Lung (tissue), 12 donors: Measurements from ENCODE around the gene MUC5AC. TPM values are rescaled to one million over a fixed set of nuclear protein-coding genes. Genes with fewer than 3 reads are reported as not detected.

Experiments used
- ATAC-seq: fragments of 200-7000 bp; cut with Tn5 transposase; one replicate; pipeline ENCODE4 v1.9.1; 2020; ENCODE audit warnings: moderate number of reproducible peaks; ENCODE audit not compliant: insufficient read depth, low FRiP score
- DNase-seq, 3 donors: peaks; one replicate each; pipeline ENCODE4 v3.0.0-alpha.2; 2013 to 2017
- H3K27ac ChIP-seq, 2 donors: one replicate each; pipeline ENCODE4 v1.5.1; 2013; ENCODE audit warnings: mild to moderate bottlenecking in 2 of 2, moderate library complexity in 2 of 2, control low read depth in 1 of 2, inconsistent platforms in 1 of 2, low read depth in 1 of 2, low read length in 1 of 2
- H3K27me3 ChIP-seq, 3 donors: one replicate each; pipeline ENCODE4 v1.5.1; 2013; ENCODE audit warnings: low read length in 2 of 3; ENCODE audit not compliant: control insufficient read depth in 3 of 3, insufficient read depth in 3 of 3
- H3K36me3 ChIP-seq, 4 donors: one replicate each; pipeline ENCODE4 v1.5.1; 2013; ENCODE audit warnings: low read length in 4 of 4, mild to moderate bottlenecking in 1 of 4, moderate library complexity in 1 of 4; ENCODE audit not compliant: control insufficient read depth in 4 of 4, insufficient read depth in 4 of 4
- H3K4me1 ChIP-seq, 5 donors: one replicate each; pipeline ENCODE4 v1.5.1; 2013; ENCODE audit warnings: low read length in 5 of 5, mild to moderate bottlenecking in 2 of 5, moderate library complexity in 1 of 5; ENCODE audit not compliant: control insufficient read depth in 5 of 5, insufficient read depth in 5 of 5
- H3K4me3 ChIP-seq: one replicate; pipeline ENCODE4 v1.5.1; 2013; ENCODE audit warnings: mild to moderate bottlenecking, control low read depth, moderate library complexity
- H3K9ac ChIP-seq, 2 donors: one replicate each; pipeline ENCODE4 v1.5.1; 2013; ENCODE audit warnings: low read length in 2 of 2, control low read depth in 1 of 2; ENCODE audit not compliant: insufficient read depth in 1 of 2
- H3K9me3 ChIP-seq, 4 donors: one replicate each; pipeline ENCODE4 v1.5.1; 2013; ENCODE audit warnings: low read length in 3 of 4, mild to moderate bottlenecking in 1 of 4, moderate library complexity in 1 of 4; ENCODE audit not compliant: control insufficient read depth in 4 of 4, insufficient read depth in 3 of 4
- WGBS, 2 donors: extraction: QIAGEN DNeasy Blood & Tissue Kit; methylation state at CpG; one replicate each; pipeline ENCODE4 v1.1.7; 2013; 5-methylcytosine and 5-hydroxymethylcytosine counted together
- polyA plus RNA-seq, 2 donors: library from polyadenylated mRNA; stranded (reverse); fragments of 200-250 nt; gene quantifications; one replicate each; pipeline ENCODE4 v1.2.1, GENCODE V29; 2013
- total RNA-seq, 2 donors: library from RNA; depleted of rRNA in 1 of 2; stranded (reverse); fragments of >200 nt in 1 of 2; gene quantifications; one replicate each; pipeline ENCODE4 v1.2.1, GENCODE V29; 2014 to 2021
- TF ChIP-seq, protein P1 (sequence below): IDR thresholded peaks from 2 replicates; pipeline ENCODE4 v1.5.1; 2012; ENCODE audit warnings: mild to moderate bottlenecking; ENCODE audit errors: control extremely low read depth, extremely low read depth
- donor health status: control.
- donor health status: control.
- donor health status: Bipolar disorder and iron deficiency.
- donor health status: healthy.
- donor health status: DM: yes; HTN: yes; CAD: no.

MUC5AC gene
- total and polyA plus RNA-seq, 4 donors = 0.46 to 1.3 (median 1.0) TPM

DNA sequence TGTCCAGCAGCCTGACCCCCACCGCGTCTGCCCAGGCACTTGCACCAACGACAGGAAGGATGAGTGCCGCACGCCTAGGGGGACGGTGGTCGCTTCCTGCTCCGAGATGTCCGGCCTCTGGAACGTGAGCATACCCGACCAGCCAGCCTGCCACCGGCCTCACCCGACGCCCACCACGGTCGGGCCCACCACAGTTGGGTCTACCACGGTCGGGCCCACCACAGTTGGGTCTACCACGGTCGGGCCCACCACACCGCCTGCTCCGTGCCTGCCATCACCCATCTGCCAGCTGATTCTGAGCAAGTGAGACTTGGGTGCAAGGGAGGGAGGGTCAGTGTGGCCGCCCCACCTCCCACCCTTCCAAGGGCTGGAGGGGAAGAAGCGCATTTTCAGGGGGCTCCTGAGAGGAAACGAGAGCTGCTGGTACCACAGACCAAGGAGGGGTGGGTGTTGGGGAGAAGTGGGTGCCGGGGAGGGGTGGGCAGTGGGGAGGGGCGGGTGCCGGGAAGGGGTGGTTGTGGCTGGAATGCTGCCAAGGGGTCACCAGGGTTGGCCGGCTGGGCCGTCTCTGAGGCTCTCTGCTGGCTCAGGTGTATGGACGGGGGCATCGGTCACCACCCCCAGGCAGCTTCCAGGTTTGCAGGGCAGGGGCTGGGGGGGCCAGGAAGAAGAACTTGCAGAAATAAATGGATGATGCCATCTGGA lies 37.4 kb downstream of the MUC5AC start:
- H3K36me3 ChIP-seq = no peaks in the 10 kb centered on the region
- H3K27me3 ChIP-seq = peaks cover 0 to 18% (median 5%) of the 10 kb centered on the region in 3 donors
- TF ChIP-seq, protein P1, sequence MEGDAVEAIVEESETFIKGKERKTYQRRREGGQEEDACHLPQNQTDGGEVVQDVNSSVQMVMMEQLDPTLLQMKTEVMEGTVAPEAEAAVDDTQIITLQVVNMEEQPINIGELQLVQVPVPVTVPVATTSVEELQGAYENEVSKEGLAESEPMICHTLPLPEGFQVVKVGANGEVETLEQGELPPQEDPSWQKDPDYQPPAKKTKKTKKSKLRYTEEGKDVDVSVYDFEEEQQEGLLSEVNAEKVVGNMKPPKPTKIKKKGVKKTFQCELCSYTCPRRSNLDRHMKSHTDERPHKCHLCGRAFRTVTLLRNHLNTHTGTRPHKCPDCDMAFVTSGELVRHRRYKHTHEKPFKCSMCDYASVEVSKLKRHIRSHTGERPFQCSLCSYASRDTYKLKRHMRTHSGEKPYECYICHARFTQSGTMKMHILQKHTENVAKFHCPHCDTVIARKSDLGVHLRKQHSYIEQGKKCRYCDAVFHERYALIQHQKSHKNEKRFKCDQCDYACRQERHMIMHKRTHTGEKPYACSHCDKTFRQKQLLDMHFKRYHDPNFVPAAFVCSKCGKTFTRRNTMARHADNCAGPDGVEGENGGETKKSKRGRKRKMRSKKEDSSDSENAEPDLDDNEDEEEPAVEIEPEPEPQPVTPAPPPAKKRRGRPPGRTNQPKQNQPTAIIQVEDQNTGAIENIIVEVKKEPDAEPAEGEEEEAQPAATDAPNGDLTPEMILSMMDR = no peak
- peak in 1 of 3 donors; percentile 9 for DNase-seq
- no peak for ATAC-seq
- 85 to 91% methylated on average over 31 to 32 of the region's 32 CpGs for WGBS, 2 donors
- no peak overlapping the region for H3K4me3 ChIP-seq
- H3K9ac ChIP-seq = no peak overlapping the region
- no peak overlapping the region for H3K27ac ChIP-seq
- H3K4me1 ChIP-seq = no peaks in the 10 kb centered on the region
- H3K9me3 ChIP-seq = peaks cover 0 to 17% (median 0%) of the 10 kb centered on the region in 4 donors

DNA sequence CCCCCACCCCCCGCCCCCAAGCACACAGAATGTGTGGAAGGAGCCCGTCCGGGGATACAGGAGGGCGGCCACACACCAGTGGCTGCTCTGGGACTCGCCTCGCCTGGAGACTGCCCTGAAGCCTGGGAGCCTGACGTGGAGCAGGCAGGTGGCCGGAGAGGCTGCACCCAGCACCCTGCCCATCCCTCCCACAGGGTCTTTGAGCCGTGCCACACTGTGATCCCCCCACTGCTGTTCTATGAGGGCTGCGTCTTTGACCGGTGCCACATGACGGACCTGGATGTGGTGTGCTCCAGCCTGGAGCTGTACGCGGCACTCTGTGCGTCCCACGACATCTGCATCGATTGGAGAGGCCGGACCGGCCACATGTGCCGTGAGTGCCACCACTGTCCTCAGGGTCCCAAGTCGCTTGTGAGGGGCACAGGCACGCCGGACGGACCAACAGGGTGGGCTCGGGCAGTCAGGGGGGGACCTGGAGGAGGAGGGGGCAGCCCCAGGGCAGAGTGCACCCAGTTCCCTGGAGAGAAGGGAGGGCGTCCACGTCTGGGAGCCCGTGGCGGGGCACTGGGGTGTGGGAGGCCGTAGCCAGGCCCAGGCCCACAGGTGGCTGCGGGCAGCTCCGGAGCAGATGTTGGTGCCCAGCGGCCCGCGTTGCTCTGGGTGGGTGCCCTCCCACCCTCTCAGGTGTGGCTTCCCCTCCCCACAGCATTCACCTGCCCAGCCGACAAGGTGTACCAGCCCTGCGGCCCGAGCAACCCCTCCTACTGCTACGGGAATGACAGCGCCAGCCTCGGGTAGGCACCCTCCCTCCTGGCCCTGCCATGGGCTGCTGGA lies 38.1 kb downstream of the MUC5AC start:
- 89 to 91% methylated on average over 36 to 41 of the region's 41 CpGs for WGBS, 2 donors
- H3K9ac ChIP-seq = no peak overlapping the region
- no peak overlapping the region for H3K4me3 ChIP-seq
- TF ChIP-seq, protein P1 = no peak
- ATAC-seq = no peak
- H3K36me3 ChIP-seq = no peaks in the 10 kb centered on the region
- peaks cover 0 to 12% (median 0%) of the 10 kb centered on the region in 4 donors for H3K9me3 ChIP-seq
- H3K4me1 ChIP-seq = no peaks in the 10 kb centered on the region
- DNase-seq = peak in 1 of 3 donors; percentile 5
- H3K27ac ChIP-seq = no peak overlapping the region
- H3K27me3 ChIP-seq = peaks cover 0 to 18% (median 5%) of the 10 kb centered on the region in 3 donors

DNA sequence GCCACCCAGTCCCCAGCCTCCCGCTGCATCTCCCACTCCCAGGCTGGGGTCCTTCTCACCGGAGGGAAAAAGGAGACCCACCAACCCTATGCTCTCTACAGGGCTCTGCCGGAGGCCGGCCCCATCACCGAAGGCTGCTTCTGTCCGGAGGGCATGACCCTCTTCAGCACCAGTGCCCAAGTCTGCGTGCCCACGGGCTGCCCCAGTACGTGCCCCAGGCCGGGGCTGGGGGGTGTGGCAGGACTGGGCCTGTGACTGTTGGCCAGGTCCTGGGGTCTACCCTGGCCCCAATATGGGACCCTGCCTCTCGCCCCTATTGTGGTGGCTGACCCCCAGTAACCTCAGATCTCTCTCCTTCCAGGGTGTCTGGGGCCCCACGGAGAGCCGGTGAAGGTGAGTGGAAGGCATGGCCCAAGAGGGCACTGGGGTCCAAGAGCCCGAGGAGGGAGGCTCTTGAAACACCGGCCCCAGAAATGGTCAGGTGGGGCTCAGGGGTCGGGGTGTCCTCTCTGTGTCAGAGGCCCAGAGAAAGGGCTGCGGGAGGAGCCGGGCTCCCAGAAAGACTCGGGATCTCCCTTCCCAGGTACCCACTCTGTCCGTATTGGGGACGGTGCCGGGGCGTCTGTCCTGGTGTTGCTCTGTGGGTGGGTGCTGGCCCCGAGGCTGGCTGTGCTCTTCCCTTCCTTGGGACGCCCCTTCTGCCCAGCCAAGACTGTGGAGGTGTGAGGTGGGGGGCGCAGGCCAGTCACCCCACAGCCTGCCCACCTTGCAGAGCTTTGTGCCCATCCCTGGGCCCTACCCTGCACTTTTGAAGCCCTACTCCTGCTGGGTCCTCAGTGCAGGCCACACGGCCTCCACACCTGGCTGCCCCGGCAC lies 39.0 kb downstream of the MUC5AC start:
- Histone ChIP-seq H3K36me3 (no peaks in the 10 kb centered on the region), H3K4me3 (no peak overlapping the region), H3K9me3 (peaks cover 0 to 12% (median 0%) of the 10 kb centered on the region in 4 donors), H3K4me1 (no peaks in the 10 kb centered on the region), H3K27me3 (peaks cover 0 to 18% (median 5%) of the 10 kb centered on the region in 3 donors), H3K9ac (no peak overlapping the region), H3K27ac (no peak overlapping the region)
- WGBS, 2 donors = 73 to 82% methylated on average over 27 to 28 of the region's 28 CpGs
- no peak for ATAC-seq
- peak in 1 of 3 donors; percentile 8 for DNase-seq
- TF ChIP-seq, protein P1 = no peak
